HG03457 (cell line): ENCODE data around the gene WDR47.
"Not testable (repeated sequence)": the region's sequence is repeated elsewhere in the genome, so short reads cannot be mapped to it uniquely, and the experiment has no call there.

Source experiments
- ATAC-seq: cut with Tn5 transposase; IDR thresholded peaks from one replicate; pipeline ENCODE4 v1.9.1; 2021; ENCODE audit warnings: moderate number of reproducible peaks; ENCODE audit not compliant: unreplicated experiment

The WDR47 gene

GRCh38 chr1:109056064-109056463 is 14.2 kb upstream of the WDR47 start:
- no peak for ATAC-seq

- ATAC-seq, result not testable (repeated sequence)
Measured at GRCh38 chr1:109052145-109052544, 10.2 kb upstream of the WDR47 start.

GRCh38 chr1:109050228-109050995 is 8.5 kb upstream of the WDR47 start:
- no peak for ATAC-seq

- no peak for ATAC-seq
Measured at GRCh38 chr1:109048335-109048734, 6.4 kb upstream of the WDR47 start.

GRCh38 chr1:109047339-109047738 is 5.4 kb upstream of the WDR47 start:
- ATAC-seq, result no peak

GRCh38 chr1:109046671-109047070 is 4.8 kb upstream of the WDR47 start:
- no peak for ATAC-seq

- ATAC-seq, result no peak
Measured at GRCh38 chr1:109045595-109045994, 3.7 kb upstream of the WDR47 start.

GRCh38 chr1:109040989-109041620 is 797 bp downstream of the WDR47 start:
- peak; percentile 8 for ATAC-seq

- no peak for ATAC-seq
Measured at GRCh38 chr1:109040627-109040988, 1.3 kb downstream of the WDR47 start.

- no peak for ATAC-seq
Measured at GRCh38 chr1:109034382-109034781, 7.5 kb downstream of the WDR47 start.

GRCh38 chr1:109029493-109029892 is 12.4 kb downstream of the WDR47 start:
- ATAC-seq, result not testable (repeated sequence)

- no peak for ATAC-seq
Measured at GRCh38 chr1:109027841-109028240, 14.1 kb downstream of the WDR47 start.

- ATAC-seq, result no peak
Measured at GRCh38 chr1:109025694-109026093, 16.2 kb downstream of the WDR47 start.

- ATAC-seq, result no peak
Measured at GRCh38 chr1:109024646-109025045, 17.3 kb downstream of the WDR47 start.

- no peak for ATAC-seq
Measured at GRCh38 chr1:109020693-109021257, 21.1 kb downstream of the WDR47 start.

- ATAC-seq, result not testable (repeated sequence)
Measured at GRCh38 chr1:109017719-109018118, 24.2 kb downstream of the WDR47 start.

GRCh38 chr1:109017134-109017533 is 24.8 kb downstream of the WDR47 start:
- no peak for ATAC-seq

GRCh38 chr1:109011335-109011734 is 30.6 kb downstream of the WDR47 start:
- ATAC-seq, result no peak

- ATAC-seq, result not testable (repeated sequence)
Measured at GRCh38 chr1:108996622-108997021, 45.3 kb downstream of the WDR47 start.

GRCh38 chr1:108983114-108983513 is 58.8 kb downstream of the WDR47 start:
- ATAC-seq, result no peak

- no peak for ATAC-seq
Measured at GRCh38 chr1:108976658-108977057, 65.2 kb downstream of the WDR47 start.

GRCh38 chr1:108972951-108973350 is 69.0 kb downstream of the WDR47 start:
- ATAC-seq, result no peak
